KMS-11 (cell line): ENCODE results near the gene PCDHA9.

ENCODE experiments used
- H2AFZ ChIP-seq: fragments of 200-600 bp; sonication (generic); 2 replicates; pipeline ENCODE4 v1.6.1; 2016; ENCODE audit warnings: antibody characterized with exemption, mixed run types, low read depth
- H3K27ac ChIP-seq: fragments of 200-600 bp; sonication (generic); 2 replicates; pipeline ENCODE4 v1.6.1; 2016; ENCODE audit warnings: mild to moderate bottlenecking, mixed run types
- H3K27me3 ChIP-seq: fragments of 200-600 bp; sonication (generic); 2 replicates; pipeline ENCODE4 v1.6.1; 2017; ENCODE audit warnings: mild to moderate bottlenecking, low read depth, mixed run types, moderate library complexity; ENCODE audit not compliant: insufficient read depth
- H3K36me3 ChIP-seq: fragments of 200-600 bp; sonication (generic); 2 replicates; pipeline ENCODE4 v1.6.1; 2017; ENCODE audit warnings: mild to moderate bottlenecking, mixed run types; ENCODE audit not compliant: insufficient read depth
- H3K4me1 ChIP-seq: fragments of 200-600 bp; sonication (generic); 2 replicates; pipeline ENCODE4 v1.6.1; 2016; ENCODE audit warnings: mild to moderate bottlenecking, low read depth, mixed run types; ENCODE audit not compliant: poor library complexity, severe bottlenecking
- H3K4me2 ChIP-seq: fragments of 200-600 bp; sonication (generic); 2 replicates; pipeline ENCODE4 v1.7.0; 2016; ENCODE audit warnings: mild to moderate bottlenecking, mixed run types
- H3K4me3 ChIP-seq: fragments of 200-600 bp; sonication (generic); IDR thresholded peaks from 2 replicates; pipeline ENCODE4 v1.6.1; 2017; ENCODE audit warnings: low read depth, low read length, mixed read lengths; ENCODE audit not compliant: insufficient read depth
- H3K79me2 ChIP-seq: fragments of 200-600 bp; sonication (generic); 2 replicates; pipeline ENCODE4 v1.6.1; 2016; ENCODE audit warnings: low read depth, mixed run types; ENCODE audit not compliant: insufficient read depth
- H3K9ac ChIP-seq: fragments of 200-600 bp; sonication (generic); 2 replicates; pipeline ENCODE4 v1.6.1; 2016; ENCODE audit warnings: mild to moderate bottlenecking, mixed run types
- H4K20me1 ChIP-seq: fragments of 200-600 bp; sonication (generic); 2 replicates; pipeline ENCODE4 v1.6.1; 2016; ENCODE audit warnings: mild to moderate bottlenecking, mixed run types; ENCODE audit not compliant: insufficient read depth
- TF ChIP-seq, protein P1 (sequence below): fragments of 200-600 bp; sonication (generic); conservative IDR thresholded peaks from 2 replicates; pipeline ENCODE4 v1.6.1; 2017; ENCODE audit warnings: low read depth, mild to moderate bottlenecking, antibody characterized with exemption, low read length, moderate library complexity, mixed read lengths

Gene PCDHA9

DNA sequence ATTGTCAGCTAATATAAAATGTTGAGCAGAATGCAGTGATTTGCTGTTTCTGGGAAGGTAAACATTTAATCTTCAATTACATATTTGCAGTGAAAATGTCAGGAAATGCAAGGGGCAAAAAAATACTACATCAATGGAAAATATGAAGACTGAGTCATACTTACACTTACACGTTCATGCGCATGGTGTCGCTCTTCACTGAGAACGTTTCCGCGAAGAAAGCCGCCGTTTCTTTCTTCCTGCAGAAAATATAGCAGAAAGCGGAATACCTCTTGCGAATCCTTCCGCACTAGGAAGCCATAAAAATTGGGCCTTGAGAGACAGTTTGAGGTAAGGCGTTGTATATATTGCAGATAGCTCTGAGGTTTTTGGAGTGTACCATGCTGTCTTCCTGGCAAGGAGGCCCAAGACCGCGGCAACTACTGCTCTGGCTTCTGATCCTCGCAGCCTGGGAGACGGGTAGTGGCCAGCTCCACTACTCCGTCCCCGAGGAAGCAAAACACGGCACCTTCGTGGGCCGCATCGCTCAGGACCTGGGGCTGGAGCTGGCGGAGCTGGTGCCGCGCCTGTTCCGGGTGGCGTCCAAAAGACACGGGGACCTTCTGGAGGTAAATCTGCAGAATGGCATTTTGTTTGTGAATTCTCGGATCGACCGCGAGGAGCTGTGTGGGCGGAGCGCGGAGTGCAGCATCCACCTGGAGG is 33.9 kb downstream of the PCDHA9 start, which contains the start of gene PCDHA13:
Gene PCDHA13 (plus strand): TSS at position 236 of the 702 bp plus-strand sequence. CDS start 145 bp downstream, at position 381.
- H3K4me1 ChIP-seq, result no peaks in the 10 kb centered on the region
- H3K9ac ChIP-seq, result no peak within 1 kb of the TSS
- H3K79me2 ChIP-seq, result no peaks in the 10 kb centered on the region
- H3K4me2 ChIP-seq, result no peak within 1 kb of the TSS
- no peaks in the 10 kb centered on the region for H4K20me1 ChIP-seq
- TF ChIP-seq, protein P1, sequence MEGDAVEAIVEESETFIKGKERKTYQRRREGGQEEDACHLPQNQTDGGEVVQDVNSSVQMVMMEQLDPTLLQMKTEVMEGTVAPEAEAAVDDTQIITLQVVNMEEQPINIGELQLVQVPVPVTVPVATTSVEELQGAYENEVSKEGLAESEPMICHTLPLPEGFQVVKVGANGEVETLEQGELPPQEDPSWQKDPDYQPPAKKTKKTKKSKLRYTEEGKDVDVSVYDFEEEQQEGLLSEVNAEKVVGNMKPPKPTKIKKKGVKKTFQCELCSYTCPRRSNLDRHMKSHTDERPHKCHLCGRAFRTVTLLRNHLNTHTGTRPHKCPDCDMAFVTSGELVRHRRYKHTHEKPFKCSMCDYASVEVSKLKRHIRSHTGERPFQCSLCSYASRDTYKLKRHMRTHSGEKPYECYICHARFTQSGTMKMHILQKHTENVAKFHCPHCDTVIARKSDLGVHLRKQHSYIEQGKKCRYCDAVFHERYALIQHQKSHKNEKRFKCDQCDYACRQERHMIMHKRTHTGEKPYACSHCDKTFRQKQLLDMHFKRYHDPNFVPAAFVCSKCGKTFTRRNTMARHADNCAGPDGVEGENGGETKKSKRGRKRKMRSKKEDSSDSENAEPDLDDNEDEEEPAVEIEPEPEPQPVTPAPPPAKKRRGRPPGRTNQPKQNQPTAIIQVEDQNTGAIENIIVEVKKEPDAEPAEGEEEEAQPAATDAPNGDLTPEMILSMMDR, result no peak
- no peak within 1 kb of the TSS for H2AFZ ChIP-seq
- H3K36me3 ChIP-seq, result no peaks in the 10 kb centered on the region
- H3K27ac ChIP-seq, result no peak within 1 kb of the TSS
- no peak within 1 kb of the TSS for H3K4me3 ChIP-seq
- no peaks in the 10 kb centered on the region for H3K27me3 ChIP-seq

DNA sequence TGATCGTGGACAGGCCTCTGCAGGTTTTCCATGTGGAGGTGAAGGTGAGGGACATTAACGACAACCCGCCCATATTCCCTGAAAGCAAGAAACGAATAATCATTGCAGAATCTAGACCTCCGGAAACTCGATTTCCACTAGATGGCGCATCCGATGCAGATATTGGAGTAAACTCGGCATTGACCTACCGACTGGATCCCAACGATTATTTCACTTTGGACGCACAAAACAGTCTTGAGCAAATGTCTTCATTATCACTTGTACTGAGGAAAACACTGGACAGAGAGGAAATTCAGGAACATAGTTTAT is 34.4 kb downstream of the PCDHA9 start:
- Histone ChIP-seq H4K20me1 (no peaks in the 10 kb centered on the region), H3K79me2 (no peaks in the 10 kb centered on the region), H2AFZ (no peak overlapping the region), H3K36me3 (no peaks in the 10 kb centered on the region), H3K27me3 (no peaks in the 10 kb centered on the region), H3K4me1 (no peaks in the 10 kb centered on the region), H3K4me3 (no peak overlapping the region), H3K4me2 (no peak overlapping the region), H3K9ac (no peak overlapping the region), H3K27ac (no peak overlapping the region)
- TF ChIP-seq, protein P1, result no peak

DNA sequence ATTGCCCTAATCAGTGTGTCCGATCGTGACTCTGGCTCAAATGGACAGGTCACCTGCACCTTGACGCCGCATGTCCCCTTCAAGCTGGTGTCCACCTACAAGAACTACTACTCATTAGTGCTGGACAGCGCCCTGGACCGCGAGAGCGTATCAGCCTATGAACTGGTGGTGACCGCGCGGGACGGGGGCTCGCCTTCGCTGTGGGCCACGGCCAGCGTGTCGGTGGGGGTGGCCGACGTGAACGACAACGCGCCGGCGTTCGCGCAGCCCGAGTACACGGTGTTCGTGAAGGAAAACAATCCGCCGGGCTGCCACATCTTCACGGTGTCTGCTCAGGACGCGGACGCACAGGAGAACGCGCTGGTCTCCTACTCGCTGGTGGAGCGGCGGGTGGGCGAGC is 35.2 kb downstream of the PCDHA9 start:
- H3K79me2 ChIP-seq, result no peaks in the 10 kb centered on the region
- H4K20me1 ChIP-seq, result no peaks in the 10 kb centered on the region
- no peaks in the 10 kb centered on the region for H3K36me3 ChIP-seq
- H3K9ac ChIP-seq, result no peak overlapping the region
- TF ChIP-seq, protein P1, result no peak
- H3K4me3 ChIP-seq, result no peak overlapping the region
- H3K27ac ChIP-seq, result no peak overlapping the region
- no peaks in the 10 kb centered on the region for H3K4me1 ChIP-seq
- no peak overlapping the region for H3K4me2 ChIP-seq
- H2AFZ ChIP-seq, result no peak overlapping the region
- H3K27me3 ChIP-seq, result no peaks in the 10 kb centered on the region

DNA sequence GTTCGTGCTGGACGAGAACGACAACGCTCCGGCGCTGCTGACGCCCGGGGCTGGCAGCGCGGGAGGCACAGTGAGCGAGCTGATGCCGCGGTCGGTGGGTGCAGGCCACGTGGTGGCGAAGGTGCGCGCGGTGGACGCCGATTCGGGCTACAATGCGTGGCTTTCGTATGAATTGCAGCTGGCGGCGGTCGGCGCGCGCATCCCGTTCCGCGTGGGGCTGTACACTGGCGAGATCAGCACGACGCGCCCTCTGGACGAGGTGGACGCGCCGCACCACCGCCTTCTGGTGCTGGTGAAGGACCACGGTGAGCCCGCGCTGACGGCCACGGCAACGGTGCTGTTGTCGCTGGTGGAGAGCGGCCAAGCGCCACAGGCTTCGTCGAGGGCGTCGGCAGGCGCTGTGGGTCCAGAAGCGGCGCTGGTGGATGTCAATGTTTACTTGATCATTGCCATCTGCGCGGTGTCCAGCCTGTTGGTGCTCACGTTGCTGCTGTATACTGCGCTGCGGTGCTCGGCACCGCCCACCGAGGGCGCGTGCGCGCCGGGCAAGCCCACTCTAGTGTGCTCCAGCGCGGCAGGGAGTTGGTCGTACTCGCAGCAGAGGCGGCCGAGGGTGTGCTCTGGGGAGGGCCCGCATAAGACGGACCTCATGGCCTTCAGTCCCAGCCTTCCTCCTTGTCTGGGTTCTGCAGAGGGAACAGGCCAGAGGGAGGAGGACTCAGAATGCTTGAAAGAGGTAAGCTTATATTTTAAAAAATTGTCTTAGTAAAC is 35.9 kb downstream of the PCDHA9 start:
- H3K27ac ChIP-seq, result no peak overlapping the region
- no peaks in the 10 kb centered on the region for H3K4me1 ChIP-seq
- no peak overlapping the region for H3K9ac ChIP-seq
- H3K4me2 ChIP-seq, result no peak overlapping the region
- no peak overlapping the region for H3K4me3 ChIP-seq
- H3K27me3 ChIP-seq, result no peaks in the 10 kb centered on the region
- H2AFZ ChIP-seq, result no peak overlapping the region
- TF ChIP-seq, protein P1, result no peak
- H3K79me2 ChIP-seq, result no peaks in the 10 kb centered on the region
- no peaks in the 10 kb centered on the region for H4K20me1 ChIP-seq
- H3K36me3 ChIP-seq, result no peaks in the 10 kb centered on the region
